Cardiac fibroblast (primary cell): ENCODE measurements around the gene DELE1.
"Not testable (repeated sequence)": the region's sequence is repeated elsewhere in the genome, so short reads cannot be mapped to it uniquely, and the experiment has no call there.

ENCODE experiments used
- DNase-seq, 2 donors: peaks; one replicate each; pipeline versions ENCODE4 v3.0.0 to v3.0.0-alpha.2; 2010; ENCODE audit warnings: low read depth in 2 of 2
- H3K4me3 ChIP-seq, 2 donors: replicated peaks in 1 of 2; 1 replicate in 1 of 2; 2 replicates in 1 of 2; pipeline ENCODE4 v1.5.1; 2011; ENCODE audit warnings: low read depth in 2 of 2, low read length in 2 of 2, mild to moderate bottlenecking in 2 of 2, moderate library complexity in 1 of 2
- CTCF ChIP-seq: IDR thresholded peaks from one replicate; pipeline ENCODE4 v1.5.1; 2011; ENCODE audit warnings: low read depth, mild to moderate bottlenecking, low read length, inconsistent platforms

The DELE1 gene

GRCh38 chr5:141914797-141915196 is 8.9 kb upstream of the DELE1 start:
- TF ChIP-seq CTCF = no peak
- no peak for DNase-seq
- H3K4me3 ChIP-seq = no peak overlapping the region

GRCh38 chr5:141915881-141916336 is 7.8 kb upstream of the DELE1 start:
- DNase-seq = no peak
- no peak for TF ChIP-seq CTCF
- H3K4me3 ChIP-seq = no peak overlapping the region

GRCh38 chr5:141916522-141916921 is 7.1 kb upstream of the DELE1 start:
- H3K4me3 ChIP-seq = no peak overlapping the region
- no peak for DNase-seq
- no peak for TF ChIP-seq CTCF

GRCh38 chr5:141917760-141918159 is 5.9 kb upstream of the DELE1 start:
- DNase-seq = no peak
- H3K4me3 ChIP-seq = no peak overlapping the region
- TF ChIP-seq CTCF = no peak

GRCh38 chr5:141919218-141920119 is 4.2 kb upstream of the DELE1 start:
- no peak for DNase-seq
- no peak for TF ChIP-seq CTCF
- no peak overlapping the region for H3K4me3 ChIP-seq

GRCh38 chr5:141920771-141921170 is 2.9 kb upstream of the DELE1 start:
- no peak for TF ChIP-seq CTCF
- no peak for DNase-seq
- H3K4me3 ChIP-seq = no peak overlapping the region

GRCh38 chr5:141922827-141923447 is 734 bp upstream of the DELE1 start:
- peak overlapping the region; percentile 65 to 81 for H3K4me3 ChIP-seq
- DNase-seq = not testable (repeated sequence)
